ENCODE data around the gene DNAJB1. TPM values are rescaled to one million over a fixed set of nuclear protein-coding genes. Genes with fewer than 3 reads are reported as not detected.

Gene DNAJB1
- total RNA-seq, 1 donor, result 70.9 TPM

GRCh38 chr19:14477418-14478112, 40.6 kb downstream of the DNAJB1 start:
- TF ChIP-seq CTCF (IDR thresholded peaks at IDR 0.05; ENCODE audit: extremely low read depth, low read depth, low read length), result no peak
- DNase-seq (ENCODE audit: insufficient read length, low spot score, missing footprints), result peak; percentile 92
- peaks cover 45% of the 10 kb centered on the region for H4K20me1 ChIP-seq (ENCODE audit: insufficient read depth, low read length)
- peaks cover 24% of the 10 kb centered on the region for H3K36me3 ChIP-seq (ENCODE audit: insufficient read depth, low read length)
- peaks cover 22% of the 10 kb centered on the region for H3K4me1 ChIP-seq (ENCODE audit: insufficient read depth, low read length)
- no peak overlapping the region for H3K4me2 ChIP-seq (ENCODE audit: insufficient read depth, low read length)
- H2AFZ ChIP-seq (ENCODE audit: low read length), result no peak overlapping the region
- no peak overlapping the region for H3K4me3 ChIP-seq (ENCODE audit: insufficient read depth, low read length)
- peaks cover 8% of the 10 kb centered on the region for H3K79me2 ChIP-seq (ENCODE audit: insufficient read depth, low read length)
- H3K9me3 ChIP-seq (ENCODE audit: low read depth, low read length), result no peaks in the 10 kb centered on the region
- H3K27ac ChIP-seq (ENCODE audit: low read depth, low read length), result no peak overlapping the region
- H3K27me3 ChIP-seq (ENCODE audit: insufficient read depth, low read length), result peaks cover 9% of the 10 kb centered on the region

- Histone ChIP-seq H3K36me3 (ENCODE audit: insufficient read depth, low read length) (peaks cover 18% of the 10 kb centered on the region), H3K27me3 (ENCODE audit: insufficient read depth, low read length) (peaks cover 9% of the 10 kb centered on the region), H3K9me3 (ENCODE audit: low read depth, low read length) (no peaks in the 10 kb centered on the region), H2AFZ (ENCODE audit: low read length) (no peak overlapping the region), H3K27ac (ENCODE audit: low read depth, low read length) (no peak overlapping the region), H4K20me1 (ENCODE audit: insufficient read depth, low read length) (peaks cover 41% of the 10 kb centered on the region), H3K4me1 (ENCODE audit: insufficient read depth, low read length) (peaks cover 24% of the 10 kb centered on the region), H3K79me2 (ENCODE audit: insufficient read depth, low read length) (peaks cover under 1% of the 10 kb centered on the region), H3K4me2 (ENCODE audit: insufficient read depth, low read length) (peak overlapping the region; percentile 47), H3K4me3 (ENCODE audit: insufficient read depth, low read length) (no peak overlapping the region)
- peak; percentile 99 for DNase-seq (ENCODE audit: insufficient read length, low spot score, missing footprints)
- no peak for TF ChIP-seq CTCF (IDR thresholded peaks at IDR 0.05; ENCODE audit: extremely low read depth, low read depth, low read length)
Observed at GRCh38 chr19:14476673-14477401, 41.4 kb downstream of the DNAJB1 start.

GRCh38 chr19:14476327-14476672, 41.9 kb downstream of the DNAJB1 start:
- H3K79me2 ChIP-seq (ENCODE audit: insufficient read depth, low read length), result no peaks in the 10 kb centered on the region
- no peak overlapping the region for H3K27ac ChIP-seq (ENCODE audit: low read depth, low read length)
- H2AFZ ChIP-seq (ENCODE audit: low read length), result no peak overlapping the region
- peaks cover 39% of the 10 kb centered on the region for H4K20me1 ChIP-seq (ENCODE audit: insufficient read depth, low read length)
- no peak overlapping the region for H3K4me2 ChIP-seq (ENCODE audit: insufficient read depth, low read length)
- peaks cover 24% of the 10 kb centered on the region for H3K4me1 ChIP-seq (ENCODE audit: insufficient read depth, low read length)
- peaks cover 9% of the 10 kb centered on the region for H3K27me3 ChIP-seq (ENCODE audit: insufficient read depth, low read length)
- H3K9me3 ChIP-seq (ENCODE audit: low read depth, low read length), result no peaks in the 10 kb centered on the region
- H3K36me3 ChIP-seq (ENCODE audit: insufficient read depth, low read length), result peaks cover 18% of the 10 kb centered on the region
- no peak for TF ChIP-seq CTCF (IDR thresholded peaks at IDR 0.05; ENCODE audit: extremely low read depth, low read depth, low read length)
- no peak for DNase-seq (ENCODE audit: insufficient read length, low spot score, missing footprints)
- no peak overlapping the region for H3K4me3 ChIP-seq (ENCODE audit: insufficient read depth, low read length)
